NCI-H146 treated with DMSO at 0.1 percent for 48 hours (cell line): ENCODE results near the gene TMEM14C.
"Not testable (repeated sequence)": the region's sequence is repeated elsewhere in the genome, so short reads cannot be mapped to it uniquely, and the experiment has no call there.

Source experiments
- DNase-seq: peaks from one replicate; lab custom pipeline; 2025; ENCODE audit not compliant: unreplicated experiment; lab: John Stamatoyannopoulos, UW

The TMEM14C gene

GRCh38 chr6:10720960-10721849 is 1.7 kb upstream of the TMEM14C start:
- not testable (repeated sequence) for DNase-seq

GRCh38 chr6:10721850-10722569 is 860 bp upstream of the TMEM14C start:
- no peak for DNase-seq

GRCh38 chr6:10722570-10722819 is 375 bp upstream of the TMEM14C start:
- no peak for DNase-seq

GRCh38 chr6:10723567-10723881 is 654 bp downstream of the TMEM14C start:
- no peak for DNase-seq

GRCh38 chr6:10725044-10725443 is 2.2 kb downstream of the TMEM14C start:
- no peak for DNase-seq

GRCh38 chr6:10725716-10726115 is 2.8 kb downstream of the TMEM14C start:
- no peak for DNase-seq

GRCh38 chr6:10730254-10730653 is 7.4 kb downstream of the TMEM14C start:
- no peak for DNase-seq

GRCh38 chr6:10733151-10733715 is 10.4 kb downstream of the TMEM14C start:
- DNase-seq: no peak

- DNase-seq: no peak
Measured at GRCh38 chr6:10733863-10734262, 11.0 kb downstream of the TMEM14C start.

- DNase-seq: no peak
Measured at GRCh38 chr6:10736731-10737130, 13.9 kb downstream of the TMEM14C start.

- DNase-seq: no peak
Measured at GRCh38 chr6:10740061-10740460, 17.2 kb downstream of the TMEM14C start.

GRCh38 chr6:10741643-10742042 is 18.8 kb downstream of the TMEM14C start:
- DNase-seq: not testable (repeated sequence)

- no peak for DNase-seq
Measured at GRCh38 chr6:10742251-10742650, 19.4 kb downstream of the TMEM14C start.

GRCh38 chr6:10743515-10743914 is 20.6 kb downstream of the TMEM14C start:
- DNase-seq: no peak

GRCh38 chr6:10745116-10745515 is 22.2 kb downstream of the TMEM14C start:
- no peak for DNase-seq

GRCh38 chr6:10746915-10747250 is 24.0 kb downstream of the TMEM14C start:
- no peak for DNase-seq

GRCh38 chr6:10747251-10747972 is 24.5 kb downstream of the TMEM14C start, which contains the start of gene TMEM14B:
Gene TMEM14B (plus strand): TSS chr6:10747805. CDS start chr6:10749246, 1,441 bp downstream.
- DNase-seq: peak; percentile 96

- DNase-seq: no peak
Measured at GRCh38 chr6:10749734-10750133, 26.9 kb downstream of the TMEM14C start.

- DNase-seq: not testable (repeated sequence)
Measured at GRCh38 chr6:10750568-10750967, 27.7 kb downstream of the TMEM14C start.

- DNase-seq: not testable (repeated sequence)
Measured at GRCh38 chr6:10751757-10752156, 28.9 kb downstream of the TMEM14C start.

- no peak for DNase-seq
Measured at GRCh38 chr6:10756085-10756484, 33.2 kb downstream of the TMEM14C start.
